ENCODE measurements around the gene DSP. TPM values are rescaled to one million over a fixed set of nuclear protein-coding genes. Genes with fewer than 3 reads are reported as not detected.

Gene DSP
- total and polyA plus RNA-seq, 10 of the 15 experiments (the other 5 are each of a cell fraction or from before 2014, with no cell fraction given), result under 0.01 to 0.36 (median 0.04) TPM; not detected in 4

- 98% methylated on average over 4 of the region's 4 CpGs for WGBS (ENCODE audit: insufficient coverage, insufficient replicate concordance, low lambda C conversion rate, missing lambda C conversion rate)
- ChIA-PET POLR2A (interaction anchor here (1.0 kb wide), 1 partner anchor 9 kb away, joined by 5 read pairs; no protein-coding TSS in a partner anchor), RAD21 (ENCODE audit: unreplicated experiment) (interaction anchor here (1.5 kb wide), 1 partner anchor 328 kb away, joined by 3 read pairs; no protein-coding TSS in a partner anchor), CTCF (interaction anchor here (1.1 to 1.5 kb wide), 2 partner anchors 11 to 298 kb away, joined by 3 read pairs; no protein-coding TSS in a partner anchor), SMC1A (ENCODE audit: uncharacterized antibody, unreplicated experiment) (interaction anchor here (0.9 to 2.0 kb wide), 3 partner anchors 27 to 328 kb away, joined by 3 to 7 read pairs (median 3); no protein-coding TSS in a partner anchor)
- Histone ChIP-seq H2AFZ (ENCODE audit: control insufficient read depth, low read depth, low read length) (no peak overlapping the region), H3K36me3 (ENCODE audit: control insufficient read depth in 2 of 2, insufficient read depth in 2 of 2, low read length in 1 of 2) (peaks cover 6 to 24% of the 10 kb centered on the region in 2 experiments), H3K4me2 (ENCODE audit: control insufficient read depth, insufficient read depth) (no peak overlapping the region), H3K27ac (ENCODE audit: control insufficient read depth, insufficient read depth) (no peak overlapping the region), H3K79me2 (ENCODE audit: control insufficient read depth, insufficient read depth, low read length) (no peaks in the 10 kb centered on the region), H3K27me3 (replicated peaks in 1 of 2; ENCODE audit: control insufficient read depth in 2 of 2, insufficient read depth in 2 of 2, low read length in 1 of 2) (no peaks in the 10 kb centered on the region), H3K9ac (ENCODE audit: control insufficient read depth, insufficient read depth, low read length) (no peak overlapping the region), H3K4me1 (ENCODE audit: control insufficient read depth, insufficient read depth, low read length) (peaks cover 3% of the 10 kb centered on the region; the same call in 1 of the 2 replicates), H4K20me1 (ENCODE audit: control insufficient read depth, insufficient read depth) (no peaks in the 10 kb centered on the region), H3K4me3 (no peak overlapping the region), H3K9me3 (replicated peaks; ENCODE audit: control insufficient read depth, insufficient read depth, low read length) (no peaks in the 10 kb centered on the region)
- TF ChIP-seq ZNF217 (IDR thresholded peaks at IDR 0.05), result no peak
- no peak for TF ChIP-seq FOXK2 (IDR thresholded peaks at IDR 0.05)
- in situ Hi-C loops (cut with MboI) (no loop called here), intact Hi-C loops (cut with micrococcal nuclease; ENCODE audit: unreplicated experiment) (no loop called here)
- FAIRE-seq, result no peak
- ATAC-seq, result no peak
- DNase-seq (ENCODE audit: low read depth, low spot score), result no peak
- no TSS peak for BruUV-seq (replicated peaks)
These were observed 62.5 kb downstream of the DSP start for GRCh38 chr6:7604003-7604402.

- POLR2A ChIA-PET, result interaction anchor here (1.0 kb wide), 1 partner anchor 9 kb away, joined by 5 read pairs; no protein-coding TSS in a partner anchor
- no peaks in the 10 kb centered on the region for H4K20me1 ChIP-seq (ENCODE audit: control insufficient read depth, insufficient read depth)
- H3K4me3 ChIP-seq, result no peak overlapping the region
- FAIRE-seq (peak; percentile 59), DNase-seq (ENCODE audit: low read depth, low spot score) (no peak), ATAC-seq (peak; percentile 68)
- no peaks in the 10 kb centered on the region for H3K27me3 ChIP-seq (replicated peaks in 1 of 2; ENCODE audit: control insufficient read depth in 2 of 2, insufficient read depth in 2 of 2, low read length in 1 of 2)
- in situ Hi-C loops (cut with MboI), result no loop called here
- peaks cover 3% of the 10 kb centered on the region; the same call in 1 of the 2 replicates for H3K4me1 ChIP-seq (ENCODE audit: control insufficient read depth, insufficient read depth, low read length)
- H3K36me3 ChIP-seq (ENCODE audit: control insufficient read depth in 2 of 2, insufficient read depth in 2 of 2, low read length in 1 of 2), result peaks cover 6 to 24% of the 10 kb centered on the region in 2 experiments
- intact Hi-C loops (cut with micrococcal nuclease; ENCODE audit: unreplicated experiment), result no loop called here
- 0% methylated on average over 2 of the region's 2 CpGs for WGBS (ENCODE audit: insufficient coverage, insufficient replicate concordance, low lambda C conversion rate, missing lambda C conversion rate)
- H3K4me2 ChIP-seq (ENCODE audit: control insufficient read depth, insufficient read depth), result no peak overlapping the region
- H3K27ac ChIP-seq (ENCODE audit: control insufficient read depth, insufficient read depth), result no peak overlapping the region
- no peaks in the 10 kb centered on the region for H3K9me3 ChIP-seq (replicated peaks; ENCODE audit: control insufficient read depth, insufficient read depth, low read length)
- SMC1A ChIA-PET (ENCODE audit: uncharacterized antibody, unreplicated experiment), result interaction anchor here (0.7 to 2.0 kb wide), 4 partner anchors 10 to 436 kb away, joined by 3 to 7 read pairs (median 3); no protein-coding TSS in a partner anchor
- no peak overlapping the region for H3K9ac ChIP-seq (ENCODE audit: control insufficient read depth, insufficient read depth, low read length)
- no TSS peak for BruUV-seq (replicated peaks)
- no peak for TF ChIP-seq ZZZ3 (IDR thresholded peaks at IDR 0.05; ENCODE audit: control insufficient read depth, insufficient read length, low read depth)
- TF ChIP-seq GATAD2B (conservative IDR thresholded peaks at IDR 0.05; ENCODE audit: low read depth), result no peak
- TF ChIP-seq RUNX3 (IDR thresholded peaks at IDR 0.05; ENCODE audit: low read length), result peak; percentile 53
- TF ChIP-seq MLLT1 (IDR thresholded peaks at IDR 0.05), result no peak
- no peak for TF ChIP-seq FOXM1 (IDR thresholded peaks at IDR 0.05; ENCODE audit: low read depth, low read length)
- no peak for TF ChIP-seq CHD2 (IDR thresholded peaks at IDR 0.05; ENCODE audit: borderline replicate concordance, low read depth, low read length)
- no peak for TF ChIP-seq CHD1 (IDR thresholded peaks at IDR 0.05; ENCODE audit: low read depth, low read length)
- TF ChIP-seq ATF7 (IDR thresholded peaks at IDR 0.05; ENCODE audit: low read depth), result 0 out of 2 replicates have a peak, but pooled peaks have one; percentile 39
- TF ChIP-seq E2F4 (IDR thresholded peaks at IDR 0.05; ENCODE audit: low read depth, low read length), result no peak
- TF ChIP-seq CREB1 (IDR thresholded peaks at IDR 0.05; ENCODE audit: low read depth), result 0 out of 2 replicates have a peak, but pooled peaks have one; percentile 11
- TF ChIP-seq TCF7 (IDR thresholded peaks at IDR 0.05; ENCODE audit: borderline replicate concordance), result peak; percentile 75; the same call in 1 of the 2 replicates
- no peak for TF ChIP-seq EP300 (IDR thresholded peaks at IDR 0.05; ENCODE audit: borderline replicate concordance in 1 of 2, control insufficient read depth in 1 of 2, low read depth in 2 of 2, low read length in 2 of 2)
- peak; percentile 48; the same call in 1 of the 2 replicates for TF ChIP-seq JUNB (IDR thresholded peaks at IDR 0.05)
- CTCF ChIA-PET, result interaction anchor here (1.1 to 1.3 kb wide), 2 partner anchors 8 to 11 kb away, joined by 3 read pairs; no protein-coding TSS in a partner anchor
- no peaks in the 10 kb centered on the region for H3K79me2 ChIP-seq (ENCODE audit: control insufficient read depth, insufficient read depth, low read length)
- H2AFZ ChIP-seq (ENCODE audit: control insufficient read depth, low read depth, low read length), result no peak overlapping the region
- RAD21 ChIA-PET (ENCODE audit: unreplicated experiment), result interaction anchor here (1.5 kb wide), 1 partner anchor 329 kb away, joined by 3 read pairs; no protein-coding TSS in a partner anchor
These were observed 63.0 kb downstream of the DSP start for GRCh38 chr6:7604506-7604905.
